ENCODE data around the gene SWI5.

SWI5 gene

GRCh38 chr9:128245421-128246151, 30.5 kb upstream of the SWI5 start:
- TF ChIP-seq TAF1 (IDR thresholded peaks at IDR 0.05; ENCODE audit: low read depth) (no peak), FOXM1 (IDR thresholded peaks at IDR 0.05; ENCODE audit: borderline replicate concordance, low read depth) (no peak), NFIC (IDR thresholded peaks at IDR 0.05) (no peak), EGR1 (IDR thresholded peaks at IDR 0.05) (no peak)

DNA sequence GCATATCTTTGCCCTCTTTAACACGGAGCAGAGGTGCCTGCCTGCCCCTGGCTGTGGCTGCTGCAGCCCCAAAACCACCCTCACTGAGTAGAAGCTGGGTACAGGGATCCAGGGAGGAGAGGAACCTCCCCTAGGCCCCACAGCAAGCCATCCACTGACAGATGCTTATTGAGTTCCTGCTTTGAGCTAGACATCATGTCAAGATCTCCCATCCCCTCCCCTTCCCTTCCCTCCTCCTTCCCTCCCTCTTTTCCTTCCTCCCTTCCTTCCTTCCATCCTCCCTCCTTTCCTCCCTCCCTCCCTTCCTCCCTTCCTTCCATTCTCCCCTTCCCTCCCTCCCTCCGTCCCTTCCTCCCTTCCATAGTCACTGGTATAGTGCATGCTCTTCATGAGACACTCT, 29.6 kb upstream of the SWI5 start:
- no peak for TF ChIP-seq TAF1 (IDR thresholded peaks at IDR 0.05; ENCODE audit: low read depth)
- TF ChIP-seq EGR1 (IDR thresholded peaks at IDR 0.05), result no peak
- no peak for TF ChIP-seq YY1 (IDR thresholded peaks at IDR 0.05; ENCODE audit: low read depth)
- TF ChIP-seq NFIC (IDR thresholded peaks at IDR 0.05), result no peak
- TF ChIP-seq, protein P1, sequence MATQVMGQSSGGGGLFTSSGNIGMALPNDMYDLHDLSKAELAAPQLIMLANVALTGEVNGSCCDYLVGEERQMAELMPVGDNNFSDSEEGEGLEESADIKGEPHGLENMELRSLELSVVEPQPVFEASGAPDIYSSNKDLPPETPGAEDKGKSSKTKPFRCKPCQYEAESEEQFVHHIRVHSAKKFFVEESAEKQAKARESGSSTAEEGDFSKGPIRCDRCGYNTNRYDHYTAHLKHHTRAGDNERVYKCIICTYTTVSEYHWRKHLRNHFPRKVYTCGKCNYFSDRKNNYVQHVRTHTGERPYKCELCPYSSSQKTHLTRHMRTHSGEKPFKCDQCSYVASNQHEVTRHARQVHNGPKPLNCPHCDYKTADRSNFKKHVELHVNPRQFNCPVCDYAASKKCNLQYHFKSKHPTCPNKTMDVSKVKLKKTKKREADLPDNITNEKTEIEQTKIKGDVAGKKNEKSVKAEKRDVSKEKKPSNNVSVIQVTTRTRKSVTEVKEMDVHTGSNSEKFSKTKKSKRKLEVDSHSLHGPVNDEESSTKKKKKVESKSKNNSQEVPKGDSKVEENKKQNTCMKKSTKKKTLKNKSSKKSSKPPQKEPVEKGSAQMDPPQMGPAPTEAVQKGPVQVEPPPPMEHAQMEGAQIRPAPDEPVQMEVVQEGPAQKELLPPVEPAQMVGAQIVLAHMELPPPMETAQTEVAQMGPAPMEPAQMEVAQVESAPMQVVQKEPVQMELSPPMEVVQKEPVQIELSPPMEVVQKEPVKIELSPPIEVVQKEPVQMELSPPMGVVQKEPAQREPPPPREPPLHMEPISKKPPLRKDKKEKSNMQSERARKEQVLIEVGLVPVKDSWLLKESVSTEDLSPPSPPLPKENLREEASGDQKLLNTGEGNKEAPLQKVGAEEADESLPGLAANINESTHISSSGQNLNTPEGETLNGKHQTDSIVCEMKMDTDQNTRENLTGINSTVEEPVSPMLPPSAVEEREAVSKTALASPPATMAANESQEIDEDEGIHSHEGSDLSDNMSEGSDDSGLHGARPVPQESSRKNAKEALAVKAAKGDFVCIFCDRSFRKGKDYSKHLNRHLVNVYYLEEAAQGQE (IDR thresholded peaks at IDR 0.05; ENCODE audit: low read depth), result no peak
- TF ChIP-seq FOXM1 (IDR thresholded peaks at IDR 0.05; ENCODE audit: borderline replicate concordance, low read depth), result no peak
- TF ChIP-seq RAD21 (IDR thresholded peaks at IDR 0.05; ENCODE audit: low read depth), result no peak
- TF ChIP-seq ZBTB7A (IDR thresholded peaks at IDR 0.05; ENCODE audit: low read depth), result no peak
- TF ChIP-seq CEBPB (IDR thresholded peaks at IDR 0.05), result no peak
- TF ChIP-seq, protein P2, sequence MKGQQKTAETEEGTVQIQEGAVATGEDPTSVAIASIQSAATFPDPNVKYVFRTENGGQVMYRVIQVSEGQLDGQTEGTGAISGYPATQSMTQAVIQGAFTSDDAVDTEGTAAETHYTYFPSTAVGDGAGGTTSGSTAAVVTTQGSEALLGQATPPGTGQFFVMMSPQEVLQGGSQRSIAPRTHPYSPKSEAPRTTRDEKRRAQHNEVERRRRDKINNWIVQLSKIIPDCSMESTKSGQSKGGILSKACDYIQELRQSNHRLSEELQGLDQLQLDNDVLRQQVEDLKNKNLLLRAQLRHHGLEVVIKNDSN (IDR thresholded peaks at IDR 0.05), result no peak

- TF ChIP-seq TEAD4 (IDR thresholded peaks at IDR 0.05) (no peak), MAX (IDR thresholded peaks at IDR 0.05) (no peak), EP300 (IDR thresholded peaks at IDR 0.05; ENCODE audit: borderline replicate concordance) (no peak), RAD21 (IDR thresholded peaks at IDR 0.05; ENCODE audit: low read depth) (no peak)
- TF ChIP-seq, protein P1 (IDR thresholded peaks at IDR 0.05; ENCODE audit: low read depth), result no peak
- TF ChIP-seq, protein P2 (IDR thresholded peaks at IDR 0.05), result no peak
These were observed 28.8 kb upstream of the SWI5 start for GRCh38 chr9:128247226-128247803.

- no peak for TF ChIP-seq FOXM1 (IDR thresholded peaks at IDR 0.05; ENCODE audit: borderline replicate concordance, low read depth)
- TF ChIP-seq TCF12 (IDR thresholded peaks at IDR 0.05; ENCODE audit: low read depth), result no peak
- TF ChIP-seq EP300 (IDR thresholded peaks at IDR 0.05; ENCODE audit: borderline replicate concordance), result no peak
- no peak for TF ChIP-seq TAF1 (IDR thresholded peaks at IDR 0.05; ENCODE audit: low read depth)
- no peak for TF ChIP-seq RAD21 (IDR thresholded peaks at IDR 0.05; ENCODE audit: low read depth)
These were observed 26.5 kb upstream of the SWI5 start for GRCh38 chr9:128249558-128249907.

GRCh38 chr9:128249908-128250838, 25.9 kb upstream of the SWI5 start:
- TF ChIP-seq, protein P2 (IDR thresholded peaks at IDR 0.05), result no peak
- TF ChIP-seq EP300 (IDR thresholded peaks at IDR 0.05; ENCODE audit: borderline replicate concordance), result no peak
- TF ChIP-seq, protein P1 (IDR thresholded peaks at IDR 0.05; ENCODE audit: low read depth), result no peak
- peak; percentile 62 for TF ChIP-seq EGR1 (IDR thresholded peaks at IDR 0.05)
- no peak for TF ChIP-seq TEAD4 (IDR thresholded peaks at IDR 0.05)
- no peak for TF ChIP-seq CEBPB (IDR thresholded peaks at IDR 0.05)
- TF ChIP-seq MAX (IDR thresholded peaks at IDR 0.05), result no peak
- TF ChIP-seq FOXM1 (IDR thresholded peaks at IDR 0.05; ENCODE audit: borderline replicate concordance, low read depth), result no peak
- no peak for TF ChIP-seq TCF12 (IDR thresholded peaks at IDR 0.05; ENCODE audit: low read depth)
- TF ChIP-seq RAD21 (IDR thresholded peaks at IDR 0.05; ENCODE audit: low read depth), result no peak
- TF ChIP-seq NFIC (IDR thresholded peaks at IDR 0.05), result no peak
- no peak for TF ChIP-seq TAF1 (IDR thresholded peaks at IDR 0.05; ENCODE audit: low read depth)
- no peak for TF ChIP-seq CREB1 (IDR thresholded peaks at IDR 0.05; ENCODE audit: low read depth)
- 0 out of 2 replicates have a peak, but pooled peaks have one; percentile 47 for TF ChIP-seq ZBTB7A (IDR thresholded peaks at IDR 0.05; ENCODE audit: low read depth)

Measured in Ishikawa (cell line).